HepG2 (cell line): ENCODE data around the gene TBX3. TPM values are rescaled to one million over a fixed set of nuclear protein-coding genes. Genes with fewer than 3 reads are reported as not detected.

ENCODE experiments used
- AFF4 ChIP-seq: sonication (generic); formaldehyde crosslinking; IDR thresholded peaks from 2 replicates; pipeline ENCODE4 v1.4.0; 2020; ENCODE audit warnings: missing genetic modification reagents
- ARNT2 ChIP-seq: sonication (generic); formaldehyde crosslinking; IDR thresholded peaks from 2 replicates; pipeline ENCODE4 v1.8.0; 2022; ENCODE audit warnings: mild to moderate bottlenecking, low read depth, missing genetic modification reagents, moderate library complexity
- CEBPG ChIP-seq: IDR thresholded peaks from 2 replicates; pipeline ENCODE4 v1.6.1; 2016
- GZF1 ChIP-seq: sonication (generic); formaldehyde crosslinking; IDR thresholded peaks from 2 replicates; pipeline ENCODE4 v1.5.1; 2020; ENCODE audit warnings: mild to moderate bottlenecking, missing genetic modification reagents
- KAT8 ChIP-seq: IDR thresholded peaks from 2 replicates; pipeline ENCODE4 v1.6.1; 2016; ENCODE audit warnings: missing genetic modification reagents, missing compliant biosample characterization
- KLF13 ChIP-seq: sonication (generic); formaldehyde crosslinking; IDR thresholded peaks from 2 replicates; pipeline ENCODE4 v1.4.0; 2020; ENCODE audit warnings: mild to moderate bottlenecking, missing genetic modification reagents
- MEIS2 ChIP-seq: sonication (generic); formaldehyde crosslinking; IDR thresholded peaks from 2 replicates; pipeline ENCODE4 v1.9.0; 2021; ENCODE audit warnings: mild to moderate bottlenecking, missing genetic modification reagents
- NFYB ChIP-seq: sonication (generic); formaldehyde crosslinking; IDR thresholded peaks from 2 replicates; pipeline ENCODE4 v1.4.0; 2020; ENCODE audit warnings: missing genetic modification reagents
- NR2F6 ChIP-seq, 2 experiments: IDR thresholded peaks; 2 replicates each; pipeline ENCODE4 v1.6.1; 2016; ENCODE audit warnings: antibody characterized with exemption in 1 of 2, mild to moderate bottlenecking in 1 of 2
- PCBP1 ChIP-seq: fragments of 200-400 bp; formaldehyde crosslinking; IDR thresholded peaks from 2 replicates; pipeline ENCODE4 v1.6.1; 2017; ENCODE audit warnings: mild to moderate bottlenecking, low read depth, low read length, borderline replicate concordance
- POGZ ChIP-seq: sonication (generic); formaldehyde crosslinking; IDR thresholded peaks from 2 replicates; pipeline ENCODE4 v1.4.0; 2020; ENCODE audit warnings: mild to moderate bottlenecking, missing genetic modification reagents
- RBAK ChIP-seq: sonication (generic); formaldehyde crosslinking; IDR thresholded peaks from 2 replicates; pipeline ENCODE4 v1.5.1; 2020; ENCODE audit warnings: mild to moderate bottlenecking, missing genetic modification reagents
- TBX3 ChIP-seq: fragments of 450-650 bp; IDR thresholded peaks from 2 replicates; pipeline ENCODE4 v1.6.1; 2017; ENCODE audit warnings: antibody characterized with exemption, mild to moderate bottlenecking, inconsistent platforms, borderline replicate concordance
- TOPORS ChIP-seq: sonication (generic); formaldehyde crosslinking; IDR thresholded peaks from 2 replicates; pipeline ENCODE4 v1.8.0; 2023; ENCODE audit warnings: mild to moderate bottlenecking, missing genetic modification reagents
- USF2 ChIP-seq, 2 experiments: sonication (generic) in 1 of 2; formaldehyde crosslinking in 1 of 2; IDR thresholded peaks; 2 replicates each; pipeline versions ENCODE4 v1.5.1 to v1.6.1; 2011 to 2020; ENCODE audit warnings: borderline replicate concordance in 1 of 2, low read depth in 1 of 2, low read length in 1 of 2, mild to moderate bottlenecking in 1 of 2, missing genetic modification reagents in 1 of 2, moderate library complexity in 1 of 2
- ZC3H13 ChIP-seq: sonication (generic); formaldehyde crosslinking; IDR thresholded peaks from 2 replicates; pipeline ENCODE4 v1.8.1; 2023; ENCODE audit warnings: mild to moderate bottlenecking, missing genetic modification reagents, moderate library complexity
- ZKSCAN5 ChIP-seq: sonication (generic); formaldehyde crosslinking; IDR thresholded peaks from 2 replicates; pipeline ENCODE4 v1.5.1; 2020; ENCODE audit warnings: mild to moderate bottlenecking, missing genetic modification reagents
- ZMYM3 ChIP-seq: sonication (generic); formaldehyde crosslinking; IDR thresholded peaks from 2 replicates; pipeline ENCODE4 v1.5.1; 2020; ENCODE audit warnings: mild to moderate bottlenecking, missing genetic modification reagents
- ZMYM4 ChIP-seq: sonication (generic); formaldehyde crosslinking; IDR thresholded peaks from 2 replicates; pipeline ENCODE4 v1.8.1; 2023; ENCODE audit warnings: mild to moderate bottlenecking, missing genetic modification reagents
- ZNF138 ChIP-seq: sonication (generic); formaldehyde crosslinking; IDR thresholded peaks from 2 replicates; pipeline ENCODE4 v1.5.0; 2020; ENCODE audit warnings: mild to moderate bottlenecking, low read depth, missing genetic modification reagents
- ZNF30 ChIP-seq: sonication (generic); formaldehyde crosslinking; IDR thresholded peaks from 2 replicates; pipeline ENCODE4 v1.5.0; 2020; ENCODE audit warnings: mild to moderate bottlenecking, missing genetic modification reagents
- ZNF362 ChIP-seq: sonication (generic); formaldehyde crosslinking; IDR thresholded peaks from 2 replicates; pipeline ENCODE4 v1.4.0; 2020; ENCODE audit warnings: missing genetic modification reagents, mild to moderate bottlenecking, borderline replicate concordance
- ZNF431 ChIP-seq: sonication (generic); formaldehyde crosslinking; IDR thresholded peaks from 2 replicates; pipeline ENCODE4 v1.9.0; 2022; ENCODE audit warnings: missing genetic modification reagents, low read depth, mild to moderate bottlenecking, borderline replicate concordance
- ZNF614 ChIP-seq: IDR thresholded peaks from 2 replicates; pipeline ENCODE4 v1.6.1; 2018; ENCODE audit warnings: missing biosample characterization, missing genetic modification reagents, inconsistent platforms, borderline replicate concordance
- polyA plus RNA-seq, 8 experiments: library from polyadenylated mRNA; depleted of rRNA in 3 of 8; stranded (reverse) in 7 of 8; unstranded in 1 of 8; fragments of >200 nt; fragmentation: Illumina TruSeq in 4 of 8; extraction: Trizol in 4 of 8; gene quantifications; 2 replicates each; pipeline versions ENCODE4 v1.2.1 to v1.2.3, GENCODE V29; 2011 to 2016; ENCODE audit warnings: low read depth in 4 of 8, missing spikeins in 1 of 8, mixed read lengths in 1 of 8; ENCODE audit not compliant: insufficient read depth in 1 of 8
- total RNA-seq, 5 experiments: library from RNA; depleted of rRNA; stranded (reverse); fragments of >200 nt; fragmentation: Illumina TruSeq; extraction: Trizol; gene quantifications; 2 replicates each; pipeline ENCODE4 v1.2.3, GENCODE V29; 2016; ENCODE audit warnings: low read depth in 1 of 5

Gene TBX3
- total and polyA plus RNA-seq, 2 of the 13 experiments (the other 11 are each of a cell fraction or from before 2014, with no cell fraction given), result 27.1 to 42.4 TPM

- TF ChIP-seq USF2 (IDR thresholded peaks at IDR 0.05; ENCODE audit: low read depth, low read length) (0 out of 2 replicates have a peak, but pooled peaks have one; percentile 3), USF2 (CRISPR knock-in tag; IDR thresholded peaks at IDR 0.05; ENCODE audit: borderline replicate concordance) (peak; percentile 44; the same call in 1 of the 2 replicates), ZNF614 (CRISPR knock-in tag) (no peak), KAT8 (CRISPR knock-in tag) (no peak), CEBPG (CRISPR knock-in tag) (peak; percentile 66), ZMYM3 (0 out of 2 replicates have a peak, but pooled peaks have one; percentile 29), KLF13 (CRISPR knock-in tag) (no peak), NR2F6 (IDR thresholded peaks at IDR 0.05) (no peak), NR2F6 (CRISPR knock-in tag; IDR thresholded peaks at IDR 0.05) (no peak), ZC3H13 (CRISPR knock-in tag) (no peak), MEIS2 (CRISPR knock-in tag) (no peak), NFYB (0 out of 2 replicates have a peak, but pooled peaks have one; percentile 42), RBAK (CRISPR knock-in tag) (peak; percentile 99), POGZ (CRISPR knock-in tag) (0 out of 2 replicates have a peak, but pooled peaks have one; percentile 29), ZNF431 (CRISPR knock-in tag) (no peak), ARNT2 (no peak), ZKSCAN5 (CRISPR knock-in tag) (no peak), PCBP1 (no peak), TBX3 (no peak), ZNF362 (CRISPR knock-in tag) (peak; percentile 52; the same call in 1 of the 2 replicates), ZMYM4 (CRISPR knock-in tag) (peak; percentile 15; the same call in 1 of the 2 replicates), TOPORS (CRISPR knock-in tag) (no peak), ZNF30 (CRISPR knock-in tag) (no peak), AFF4 (CRISPR knock-in tag) (no peak), GZF1 (CRISPR knock-in tag) (no peak), ZNF138 (CRISPR knock-in tag) (no peak)
- TF ChIP-seq, all 625 proteins: peak for 11
Measured at GRCh38 chr12:114713466-114714215, 29.7 kb upstream of the TBX3 start (continued).
